ENCODE data around the gene RGS3.
"Not testable (repeated sequence)": the region's sequence is repeated elsewhere in the genome, so short reads cannot be mapped to it uniquely, and the experiment has no call there.

Gene RGS3

GRCh38 chr9:113625486-113625885, 162.0 kb downstream of the RGS3 start:
- FAIRE-seq = no peak

- FAIRE-seq = no peak
Observed at GRCh38 chr9:113626735-113627495, 163.4 kb downstream of the RGS3 start.

GRCh38 chr9:113628621-113629020, 165.1 kb downstream of the RGS3 start:
- no peak for FAIRE-seq

- FAIRE-seq = no peak
Observed at GRCh38 chr9:113630386-113631136, 167.0 kb downstream of the RGS3 start.

- no peak for FAIRE-seq
Observed at GRCh38 chr9:113631137-113631765, 167.7 kb downstream of the RGS3 start.

GRCh38 chr9:113631871-113632665, 168.5 kb downstream of the RGS3 start:
- FAIRE-seq = no peak

- no peak for FAIRE-seq
Observed at GRCh38 chr9:113632776-113633590, 169.5 kb downstream of the RGS3 start.

- FAIRE-seq = no peak
Observed at GRCh38 chr9:113633782-113634595, 170.5 kb downstream of the RGS3 start.

- no peak for FAIRE-seq
Observed at GRCh38 chr9:113634596-113635515, 171.3 kb downstream of the RGS3 start.

GRCh38 chr9:113635586-113635985, 172.1 kb downstream of the RGS3 start:
- FAIRE-seq = no peak

- no peak for FAIRE-seq
Observed at GRCh38 chr9:113636165-113636564, 172.6 kb downstream of the RGS3 start.

GRCh38 chr9:113636693-113637092, 173.2 kb downstream of the RGS3 start:
- no peak for FAIRE-seq

GRCh38 chr9:113638490-113638889, 175.0 kb downstream of the RGS3 start:
- no peak for FAIRE-seq

GRCh38 chr9:113638897-113639296, 175.4 kb downstream of the RGS3 start:
- no peak for FAIRE-seq

GRCh38 chr9:113639411-113639970, 176.0 kb downstream of the RGS3 start:
- not testable (repeated sequence) for FAIRE-seq

- FAIRE-seq = no peak
Observed at GRCh38 chr9:113640418-113640817, 176.9 kb downstream of the RGS3 start.

- no peak for FAIRE-seq
Observed at GRCh38 chr9:113641100-113641885, 177.8 kb downstream of the RGS3 start.

- no peak for FAIRE-seq
Observed at GRCh38 chr9:113644321-113644720, 180.8 kb downstream of the RGS3 start.
